Measurements from ENCODE around the gene FSTL3. TPM values are rescaled to one million over a fixed set of nuclear protein-coding genes. Genes with fewer than 3 reads are reported as not detected.
A peak's percentile ranks its signal among the peaks of the same experiment; 100 is the strongest.

FSTL3 gene
- total RNA-seq, 1 experiment from 2014 or later = 6.8 TPM

DNA sequence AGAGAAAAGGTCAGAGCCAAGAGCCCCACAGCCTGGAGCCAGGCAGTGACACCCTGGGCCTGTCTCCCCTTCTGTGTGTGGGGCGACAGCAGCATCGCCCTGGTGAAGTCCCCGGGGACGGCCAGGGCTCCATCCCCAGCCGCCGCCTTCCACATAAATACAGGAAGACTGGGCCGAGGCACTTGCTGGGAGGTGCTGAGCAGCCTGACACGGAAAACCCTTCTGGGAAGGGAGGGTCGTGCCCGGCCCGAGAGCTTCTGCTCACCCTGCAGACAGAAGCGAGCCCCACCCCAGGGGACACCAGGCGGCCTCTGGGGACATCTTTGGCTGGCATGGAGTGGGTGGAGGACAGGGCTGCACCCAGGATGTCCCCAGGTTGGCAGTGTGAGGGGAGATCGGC lies 31.4 kb upstream of the FSTL3 start:
- no peak overlapping the region for H3K56ac ChIP-seq (ENCODE audit: insufficient read length, low read depth, low read length)
- no peak overlapping the region for H4K91ac ChIP-seq (ENCODE audit: insufficient read length, low read depth, low read length)
- H3K79me2 ChIP-seq (ENCODE audit: insufficient read depth, low read length) = no peaks in the 10 kb centered on the region
- H3T11ph ChIP-seq (ENCODE audit: low read length) = no peak overlapping the region
- no peak overlapping the region for H3K4ac ChIP-seq (ENCODE audit: low read depth, low read length)
- H3K18ac ChIP-seq (ENCODE audit: insufficient read length, low read depth, low read length) = no peak overlapping the region
- H3K4me3 Mint-ChIP-seq = no peak overlapping the region
- H3K9me3 Mint-ChIP-seq = no peaks in the 10 kb centered on the region
- H3K23ac ChIP-seq (ENCODE audit: insufficient read length, low read depth, low read length) = no peak overlapping the region
- H3K79me1 ChIP-seq (ENCODE audit: insufficient read depth, low read depth, low read length, poor library complexity, severe bottlenecking) = no peaks in the 10 kb centered on the region
- H4K8ac ChIP-seq (replicated peaks; ENCODE audit: insufficient read length, low read depth, low read length) = no peak overlapping the region
- H3K4me1 Mint-ChIP-seq = no peaks in the 10 kb centered on the region
- no peak overlapping the region for H3K4me2 ChIP-seq (ENCODE audit: insufficient read depth, insufficient read length, low read length)
- H2BK15ac ChIP-seq (ENCODE audit: low read depth, low read length) = no peak overlapping the region
- no peaks in the 10 kb centered on the region for H3K23me2 ChIP-seq (ENCODE audit: insufficient read length, low read depth, low read length, poor library complexity, severe bottlenecking)
- H3K27me3 ChIP-seq (ENCODE audit: insufficient read depth, low read length) = no peaks in the 10 kb centered on the region
- no peak overlapping the region for H2BK5ac ChIP-seq (ENCODE audit: insufficient read length, low read length)
- H4K5ac ChIP-seq (ENCODE audit: insufficient read length, low read depth, low read length) = no peak overlapping the region
- no peak overlapping the region for H3K9ac ChIP-seq (ENCODE audit: extremely low read depth, insufficient read length, low read length)
- no peaks in the 10 kb centered on the region for H3K4me1 ChIP-seq (ENCODE audit: insufficient read depth, low read length)
- no peak overlapping the region for H2BK20ac ChIP-seq (ENCODE audit: low read depth, low read length, poor library complexity, severe bottlenecking)
- H3K36me3 Mint-ChIP-seq (ENCODE audit: insufficient read depth in 1 of 3, low read depth in 3 of 3) = peaks cover 10 to 28% (median 18%) of the 10 kb centered on the region in 3 experiments
- H2AK5ac ChIP-seq (ENCODE audit: insufficient read length, low read length) = no peak overlapping the region
- H3K14ac ChIP-seq (ENCODE audit: insufficient read depth, low read length) = no peak overlapping the region; the same call in 1 of the 2 replicates
- no peak overlapping the region for H2AFZ ChIP-seq (ENCODE audit: low read length)
- peak overlapping the region in 1 of 3 experiments; percentile 33; a peak in 1 of 7 replicates for H3K27ac Mint-ChIP-seq
- DNase-seq = no peak
- no peaks in the 10 kb centered on the region for H3K9me3 ChIP-seq (ENCODE audit: control insufficient read depth, low read depth, low read length)
- H3K27me3 Mint-ChIP-seq (ENCODE audit: low read depth) = no peaks in the 10 kb centered on the region
- H4K20me1 ChIP-seq (ENCODE audit: control insufficient read depth, insufficient read depth, insufficient read length) = no peaks in the 10 kb centered on the region
- no peak overlapping the region for H3K27ac ChIP-seq (ENCODE audit: insufficient read length, low read depth, low read length)
- H2BK120ac ChIP-seq (ENCODE audit: low read depth, low read length, poor library complexity, severe bottlenecking) = no peak overlapping the region
- no peak overlapping the region for H2BK12ac ChIP-seq (ENCODE audit: insufficient read length, low read depth, low read length)
- WGBS (ENCODE audit: extremely low coverage, insufficient read length, low lambda C conversion rate) = no CpG with 5 or more reads among the region's 14 CpGs
- TF ChIP-seq, protein P1, sequence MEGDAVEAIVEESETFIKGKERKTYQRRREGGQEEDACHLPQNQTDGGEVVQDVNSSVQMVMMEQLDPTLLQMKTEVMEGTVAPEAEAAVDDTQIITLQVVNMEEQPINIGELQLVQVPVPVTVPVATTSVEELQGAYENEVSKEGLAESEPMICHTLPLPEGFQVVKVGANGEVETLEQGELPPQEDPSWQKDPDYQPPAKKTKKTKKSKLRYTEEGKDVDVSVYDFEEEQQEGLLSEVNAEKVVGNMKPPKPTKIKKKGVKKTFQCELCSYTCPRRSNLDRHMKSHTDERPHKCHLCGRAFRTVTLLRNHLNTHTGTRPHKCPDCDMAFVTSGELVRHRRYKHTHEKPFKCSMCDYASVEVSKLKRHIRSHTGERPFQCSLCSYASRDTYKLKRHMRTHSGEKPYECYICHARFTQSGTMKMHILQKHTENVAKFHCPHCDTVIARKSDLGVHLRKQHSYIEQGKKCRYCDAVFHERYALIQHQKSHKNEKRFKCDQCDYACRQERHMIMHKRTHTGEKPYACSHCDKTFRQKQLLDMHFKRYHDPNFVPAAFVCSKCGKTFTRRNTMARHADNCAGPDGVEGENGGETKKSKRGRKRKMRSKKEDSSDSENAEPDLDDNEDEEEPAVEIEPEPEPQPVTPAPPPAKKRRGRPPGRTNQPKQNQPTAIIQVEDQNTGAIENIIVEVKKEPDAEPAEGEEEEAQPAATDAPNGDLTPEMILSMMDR (conservative IDR thresholded peaks at IDR 0.05) = no peak

Measured in H9 (cell line).